Measurements from ENCODE around the gene FOXP4. TPM values are rescaled to one million over a fixed set of nuclear protein-coding genes. Genes with fewer than 3 reads are reported as not detected.

The FOXP4 gene
- total and polyA plus RNA-seq, 2 of the 13 experiments (the other 11 are each of a cell fraction or from before 2014, with no cell fraction given), result 11.0 to 12.4 TPM

DNA sequence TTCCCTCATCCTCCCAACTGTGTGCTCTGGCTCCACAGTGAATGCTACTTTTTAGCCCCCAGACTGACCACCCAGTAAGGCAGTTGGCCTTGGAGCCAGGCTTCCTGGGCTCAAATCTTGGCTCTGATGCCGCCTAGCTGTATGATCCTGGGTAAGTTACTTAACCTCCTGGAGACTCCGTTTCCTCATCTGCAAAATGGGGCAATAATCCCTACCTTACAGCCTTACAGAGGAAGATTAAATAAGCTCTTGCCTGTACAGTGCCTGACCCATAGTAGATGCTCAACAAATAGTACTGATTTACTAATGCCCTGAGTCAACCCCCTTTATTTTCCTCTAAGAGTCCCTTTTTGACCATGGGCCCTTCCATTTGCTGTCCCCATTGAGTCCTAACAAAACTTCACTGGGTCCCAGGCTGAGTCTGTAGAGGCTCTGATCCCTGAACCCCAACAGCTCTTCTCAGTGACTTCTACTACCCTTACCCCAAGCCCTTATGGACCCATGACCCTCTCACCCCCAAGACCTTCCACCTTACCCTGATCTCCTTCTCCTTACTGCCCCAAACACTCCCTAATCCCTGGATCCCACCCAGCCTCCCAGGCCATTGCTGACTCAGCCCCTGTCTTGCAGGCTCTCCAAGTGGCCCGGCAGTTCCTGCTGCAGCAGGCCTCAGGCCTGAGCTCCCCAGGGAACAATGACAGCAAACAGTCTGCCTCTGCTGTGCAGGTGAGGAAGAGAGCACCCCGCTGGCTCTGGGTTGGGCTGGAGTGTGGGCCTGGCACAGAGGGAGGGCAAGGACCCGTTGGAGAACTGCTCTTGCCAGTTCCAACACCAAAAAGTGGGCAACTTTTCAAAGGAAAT is 31.4 kb downstream of the FOXP4 start (continued):
- 0 out of 2 replicates have a peak, but pooled peaks have one; percentile 54 for TF ChIP-seq KDM2A (CRISPR knock-in tag; IDR thresholded peaks at IDR 0.05; ENCODE audit: borderline replicate concordance, low read depth)
- TF ChIP-seq, protein P1, sequence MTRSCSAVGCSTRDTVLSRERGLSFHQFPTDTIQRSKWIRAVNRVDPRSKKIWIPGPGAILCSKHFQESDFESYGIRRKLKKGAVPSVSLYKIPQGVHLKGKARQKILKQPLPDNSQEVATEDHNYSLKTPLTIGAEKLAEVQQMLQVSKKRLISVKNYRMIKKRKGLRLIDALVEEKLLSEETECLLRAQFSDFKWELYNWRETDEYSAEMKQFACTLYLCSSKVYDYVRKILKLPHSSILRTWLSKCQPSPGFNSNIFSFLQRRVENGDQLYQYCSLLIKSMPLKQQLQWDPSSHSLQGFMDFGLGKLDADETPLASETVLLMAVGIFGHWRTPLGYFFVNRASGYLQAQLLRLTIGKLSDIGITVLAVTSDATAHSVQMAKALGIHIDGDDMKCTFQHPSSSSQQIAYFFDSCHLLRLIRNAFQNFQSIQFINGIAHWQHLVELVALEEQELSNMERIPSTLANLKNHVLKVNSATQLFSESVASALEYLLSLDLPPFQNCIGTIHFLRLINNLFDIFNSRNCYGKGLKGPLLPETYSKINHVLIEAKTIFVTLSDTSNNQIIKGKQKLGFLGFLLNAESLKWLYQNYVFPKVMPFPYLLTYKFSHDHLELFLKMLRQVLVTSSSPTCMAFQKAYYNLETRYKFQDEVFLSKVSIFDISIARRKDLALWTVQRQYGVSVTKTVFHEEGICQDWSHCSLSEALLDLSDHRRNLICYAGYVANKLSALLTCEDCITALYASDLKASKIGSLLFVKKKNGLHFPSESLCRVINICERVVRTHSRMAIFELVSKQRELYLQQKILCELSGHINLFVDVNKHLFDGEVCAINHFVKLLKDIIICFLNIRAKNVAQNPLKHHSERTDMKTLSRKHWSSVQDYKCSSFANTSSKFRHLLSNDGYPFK (CRISPR knock-in tag; IDR thresholded peaks at IDR 0.05; ENCODE audit: borderline replicate concordance), result no peak
- TF ChIP-seq, protein P2, sequence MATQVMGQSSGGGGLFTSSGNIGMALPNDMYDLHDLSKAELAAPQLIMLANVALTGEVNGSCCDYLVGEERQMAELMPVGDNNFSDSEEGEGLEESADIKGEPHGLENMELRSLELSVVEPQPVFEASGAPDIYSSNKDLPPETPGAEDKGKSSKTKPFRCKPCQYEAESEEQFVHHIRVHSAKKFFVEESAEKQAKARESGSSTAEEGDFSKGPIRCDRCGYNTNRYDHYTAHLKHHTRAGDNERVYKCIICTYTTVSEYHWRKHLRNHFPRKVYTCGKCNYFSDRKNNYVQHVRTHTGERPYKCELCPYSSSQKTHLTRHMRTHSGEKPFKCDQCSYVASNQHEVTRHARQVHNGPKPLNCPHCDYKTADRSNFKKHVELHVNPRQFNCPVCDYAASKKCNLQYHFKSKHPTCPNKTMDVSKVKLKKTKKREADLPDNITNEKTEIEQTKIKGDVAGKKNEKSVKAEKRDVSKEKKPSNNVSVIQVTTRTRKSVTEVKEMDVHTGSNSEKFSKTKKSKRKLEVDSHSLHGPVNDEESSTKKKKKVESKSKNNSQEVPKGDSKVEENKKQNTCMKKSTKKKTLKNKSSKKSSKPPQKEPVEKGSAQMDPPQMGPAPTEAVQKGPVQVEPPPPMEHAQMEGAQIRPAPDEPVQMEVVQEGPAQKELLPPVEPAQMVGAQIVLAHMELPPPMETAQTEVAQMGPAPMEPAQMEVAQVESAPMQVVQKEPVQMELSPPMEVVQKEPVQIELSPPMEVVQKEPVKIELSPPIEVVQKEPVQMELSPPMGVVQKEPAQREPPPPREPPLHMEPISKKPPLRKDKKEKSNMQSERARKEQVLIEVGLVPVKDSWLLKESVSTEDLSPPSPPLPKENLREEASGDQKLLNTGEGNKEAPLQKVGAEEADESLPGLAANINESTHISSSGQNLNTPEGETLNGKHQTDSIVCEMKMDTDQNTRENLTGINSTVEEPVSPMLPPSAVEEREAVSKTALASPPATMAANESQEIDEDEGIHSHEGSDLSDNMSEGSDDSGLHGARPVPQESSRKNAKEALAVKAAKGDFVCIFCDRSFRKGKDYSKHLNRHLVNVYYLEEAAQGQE (IDR thresholded peaks at IDR 0.05; ENCODE audit: borderline replicate concordance in 1 of 2, low read depth in 1 of 2, low read length in 2 of 2), result no peak
- no peak for TF ChIP-seq TOPORS (CRISPR knock-in tag; IDR thresholded peaks at IDR 0.05)
- no peak for TF ChIP-seq TAF15 (IDR thresholded peaks at IDR 0.05; ENCODE audit: low read depth, low read length, poor library complexity, severe bottlenecking)
- no peak for TF ChIP-seq ZNF230 (CRISPR knock-in tag; IDR thresholded peaks at IDR 0.05)
- 0 out of 4 replicates have a peak, but pooled peaks of 1 of the 2 experiments have one; percentile 21 for TF ChIP-seq NR2F1 (CRISPR knock-in tag; IDR thresholded peaks at IDR 0.05)
- no peak for TF ChIP-seq ZNF616 (CRISPR knock-in tag; IDR thresholded peaks at IDR 0.05; ENCODE audit: low read depth)
- TF ChIP-seq ZEB1 (IDR thresholded peaks at IDR 0.05; ENCODE audit: insufficient replicate concordance, low read depth), result peak; percentile 2
- no peak for TF ChIP-seq TBX2 (CRISPR knock-in tag; IDR thresholded peaks at IDR 0.05; ENCODE audit: borderline replicate concordance)
- no peak; the same call in 1 of the 2 replicates for TF ChIP-seq NCOR1 (IDR thresholded peaks at IDR 0.05; ENCODE audit: borderline replicate concordance, low read length)
- no peak for TF ChIP-seq POLR2AphosphoS5 (IDR thresholded peaks at IDR 0.05; ENCODE audit: low read depth, low read length)
- no peak for TF ChIP-seq ZNF777 (CRISPR knock-in tag; IDR thresholded peaks at IDR 0.05)
- TF ChIP-seq FOXA1 (IDR thresholded peaks at IDR 0.05), result no peak
- TF ChIP-seq FOXA1 (CRISPR knock-in tag; IDR thresholded peaks at IDR 0.05), result no peak
- TF ChIP-seq, protein P3, sequence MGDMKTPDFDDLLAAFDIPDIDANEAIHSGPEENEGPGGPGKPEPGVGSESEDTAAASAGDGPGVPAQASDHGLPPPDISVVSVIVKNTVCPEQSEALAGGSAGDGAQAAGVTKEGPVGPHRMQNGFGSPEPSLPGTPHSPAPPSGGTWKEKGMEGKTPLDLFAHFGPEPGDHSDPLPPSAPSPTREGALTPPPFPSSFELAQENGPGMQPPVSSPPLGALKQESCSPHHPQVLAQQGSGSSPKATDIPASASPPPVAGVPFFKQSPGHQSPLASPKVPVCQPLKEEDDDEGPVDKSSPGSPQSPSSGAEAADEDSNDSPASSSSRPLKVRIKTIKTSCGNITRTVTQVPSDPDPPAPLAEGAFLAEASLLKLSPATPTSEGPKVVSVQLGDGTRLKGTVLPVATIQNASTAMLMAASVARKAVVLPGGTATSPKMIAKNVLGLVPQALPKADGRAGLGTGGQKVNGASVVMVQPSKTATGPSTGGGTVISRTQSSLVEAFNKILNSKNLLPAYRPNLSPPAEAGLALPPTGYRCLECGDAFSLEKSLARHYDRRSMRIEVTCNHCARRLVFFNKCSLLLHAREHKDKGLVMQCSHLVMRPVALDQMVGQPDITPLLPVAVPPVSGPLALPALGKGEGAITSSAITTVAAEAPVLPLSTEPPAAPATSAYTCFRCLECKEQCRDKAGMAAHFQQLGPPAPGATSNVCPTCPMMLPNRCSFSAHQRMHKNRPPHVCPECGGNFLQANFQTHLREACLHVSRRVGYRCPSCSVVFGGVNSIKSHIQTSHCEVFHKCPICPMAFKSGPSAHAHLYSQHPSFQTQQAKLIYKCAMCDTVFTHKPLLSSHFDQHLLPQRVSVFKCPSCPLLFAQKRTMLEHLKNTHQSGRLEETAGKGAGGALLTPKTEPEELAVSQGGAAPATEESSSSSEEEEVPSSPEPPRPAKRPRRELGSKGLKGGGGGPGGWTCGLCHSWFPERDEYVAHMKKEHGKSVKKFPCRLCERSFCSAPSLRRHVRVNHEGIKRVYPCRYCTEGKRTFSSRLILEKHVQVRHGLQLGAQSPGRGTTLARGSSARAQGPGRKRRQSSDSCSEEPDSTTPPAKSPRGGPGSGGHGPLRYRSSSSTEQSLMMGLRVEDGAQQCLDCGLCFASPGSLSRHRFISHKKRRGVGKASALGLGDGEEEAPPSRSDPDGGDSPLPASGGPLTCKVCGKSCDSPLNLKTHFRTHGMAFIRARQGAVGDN (CRISPR knock-in tag; IDR thresholded peaks at IDR 0.05), result peak; percentile 97
- no peak for TF ChIP-seq ZFP62 (CRISPR knock-in tag; IDR thresholded peaks at IDR 0.05)
- TF ChIP-seq ZMYM2 (CRISPR knock-in tag; IDR thresholded peaks at IDR 0.05), result no peak; the same call in 1 of the 2 replicates

Measured in HepG2 (cell line).